ENCODE results near the gene NBAS.

GRCh38 chr2:15141211-15141610 lies 419.9 kb downstream of the NBAS start:
- TF ChIP-seq E2F5 (CRISPR knock-in tag; IDR thresholded peaks at IDR 0.05) (no peak), CHD1 (IDR thresholded peaks at IDR 0.05; ENCODE audit: low read length) (no peak), SRSF3 (IDR thresholded peaks at IDR 0.05; ENCODE audit: insufficient read depth, low read length) (no peak), ZNF239 (CRISPR knock-in tag; IDR thresholded peaks at IDR 0.05) (no peak), ZNF121 (CRISPR knock-in tag; conservative IDR thresholded peaks at IDR 0.05) (no peak), RBFOX2 (IDR thresholded peaks at IDR 0.05; ENCODE audit: low read depth, low read length) (no peak)

Measured in K562 (cell line).